ENCODE results near the gene ST8SIA6.

DNA sequence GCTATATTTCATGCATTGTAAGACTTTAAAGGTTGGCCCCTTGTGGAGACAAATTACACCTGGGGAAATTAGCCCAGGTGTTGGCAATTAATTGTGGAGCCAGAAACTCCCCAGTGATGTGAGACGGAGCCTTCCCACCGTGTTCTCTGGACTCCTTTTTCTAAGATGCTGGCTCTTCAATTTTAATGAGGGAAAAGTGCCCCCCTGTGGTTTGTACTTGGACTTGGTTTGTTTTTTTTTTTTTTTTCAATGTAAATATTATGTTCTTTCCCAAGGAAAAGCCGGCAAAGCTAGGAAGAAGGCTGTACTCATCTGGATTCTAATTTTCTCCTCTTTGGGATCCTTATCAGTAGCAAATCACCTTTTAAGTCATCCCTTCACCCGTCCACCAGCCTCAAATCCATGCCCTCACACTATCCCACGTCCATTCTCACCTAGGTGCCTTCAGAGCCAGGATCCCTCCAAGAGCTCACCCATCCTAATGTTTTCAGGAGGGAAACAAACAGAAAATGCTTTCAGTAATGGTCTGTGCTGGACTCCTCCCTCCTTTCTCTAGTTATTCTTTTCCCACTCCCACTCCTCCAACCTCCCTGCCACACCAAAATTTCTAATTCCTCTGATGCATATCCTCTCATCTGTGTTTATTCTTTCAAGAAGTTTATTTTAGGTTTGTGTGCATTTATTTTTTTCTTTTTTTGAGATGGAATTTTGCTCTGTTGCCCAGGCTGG lies 20.4 kb upstream of the ST8SIA6 start:
- TF ChIP-seq, protein P1, sequence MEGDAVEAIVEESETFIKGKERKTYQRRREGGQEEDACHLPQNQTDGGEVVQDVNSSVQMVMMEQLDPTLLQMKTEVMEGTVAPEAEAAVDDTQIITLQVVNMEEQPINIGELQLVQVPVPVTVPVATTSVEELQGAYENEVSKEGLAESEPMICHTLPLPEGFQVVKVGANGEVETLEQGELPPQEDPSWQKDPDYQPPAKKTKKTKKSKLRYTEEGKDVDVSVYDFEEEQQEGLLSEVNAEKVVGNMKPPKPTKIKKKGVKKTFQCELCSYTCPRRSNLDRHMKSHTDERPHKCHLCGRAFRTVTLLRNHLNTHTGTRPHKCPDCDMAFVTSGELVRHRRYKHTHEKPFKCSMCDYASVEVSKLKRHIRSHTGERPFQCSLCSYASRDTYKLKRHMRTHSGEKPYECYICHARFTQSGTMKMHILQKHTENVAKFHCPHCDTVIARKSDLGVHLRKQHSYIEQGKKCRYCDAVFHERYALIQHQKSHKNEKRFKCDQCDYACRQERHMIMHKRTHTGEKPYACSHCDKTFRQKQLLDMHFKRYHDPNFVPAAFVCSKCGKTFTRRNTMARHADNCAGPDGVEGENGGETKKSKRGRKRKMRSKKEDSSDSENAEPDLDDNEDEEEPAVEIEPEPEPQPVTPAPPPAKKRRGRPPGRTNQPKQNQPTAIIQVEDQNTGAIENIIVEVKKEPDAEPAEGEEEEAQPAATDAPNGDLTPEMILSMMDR (IDR thresholded peaks at IDR 0.05; ENCODE audit: insufficient read depth, low read length) = no peak
- no peak for TF ChIP-seq GABPA (IDR thresholded peaks at IDR 0.05; ENCODE audit: low read depth)
